Natural killer cell (primary cell): Measurements from ENCODE around the gene MIA2. TPM values are rescaled to one million over a fixed set of nuclear protein-coding genes. Genes with fewer than 3 reads are reported as not detected.

ENCODE experiments used
- ATAC-seq, 3 donors: fragments of 150-1000 bp in 2 of 3; fragments of 200-7000 bp in 1 of 3; cut with Tn5 transposase; 1 replicate in 1 of 3; 2 replicates in 2 of 3; pipeline ENCODE4 v1.10.0; 2021; ENCODE audit warnings: mild to moderate bottlenecking in 2 of 3, moderate library complexity in 2 of 3
- DNase-seq, 2 donors: peaks; one replicate each; pipeline versions ENCODE4 v3.0.0 to v3.0.0-alpha.2; 2013 to 2021; ENCODE audit warnings: mixed read lengths in 1 of 2
- H3K27ac ChIP-seq: one replicate; pipeline ENCODE4 v1.5.1; 2013; ENCODE audit warnings: mild to moderate bottlenecking, low read length
- H3K27me3 ChIP-seq: one replicate; pipeline ENCODE4 v1.6.1; 2013; ENCODE audit warnings: low read length; ENCODE audit not compliant: control insufficient read depth, insufficient read depth
- H3K36me3 ChIP-seq: one replicate; pipeline ENCODE4 v1.6.1; 2013; ENCODE audit warnings: low read length; ENCODE audit not compliant: control insufficient read depth, insufficient read depth
- H3K4me1 ChIP-seq: one replicate; pipeline ENCODE4 v1.6.1; 2013; ENCODE audit warnings: low read length; ENCODE audit not compliant: control insufficient read depth, insufficient read depth
- H3K4me3 ChIP-seq: one replicate; pipeline ENCODE4 v1.5.1; 2013; ENCODE audit warnings: low read length
- H3K9me3 ChIP-seq: one replicate; pipeline ENCODE4 v1.6.1; 2013; ENCODE audit warnings: low read length; ENCODE audit not compliant: control insufficient read depth, insufficient read depth
- H3K27ac Mint-ChIP-seq, 2 donors: one replicate each; pipeline ENCODE4 v1.8.0; 2022; ENCODE audit warnings: mild to moderate bottlenecking in 2 of 2, mixed read lengths in 2 of 2, moderate library complexity in 1 of 2
- H3K27me3 Mint-ChIP-seq, 2 donors: one replicate each; pipeline ENCODE4 v1.8.0; 2022; ENCODE audit warnings: low read depth in 2 of 2, mixed read lengths in 2 of 2
- H3K36me3 Mint-ChIP-seq: one replicate; pipeline ENCODE4 v1.8.0; 2022; ENCODE audit warnings: mixed read lengths
- H3K4me1 Mint-ChIP-seq, 2 donors: one replicate each; pipeline ENCODE4 v1.8.0; 2022; ENCODE audit warnings: mixed read lengths in 2 of 2
- H3K4me3 Mint-ChIP-seq: one replicate; pipeline ENCODE4 v1.8.0; 2022; ENCODE audit warnings: mild to moderate bottlenecking, moderate library complexity, mixed read lengths
- H3K9me3 Mint-ChIP-seq, 2 donors: one replicate each; pipeline ENCODE4 v1.8.0; 2022; ENCODE audit warnings: mixed read lengths in 2 of 2
- WGBS: methylation state at CpG from one replicate; pipeline ENCODE4 v1.1.7; 2013; ENCODE audit warnings: missing lambda C conversion rate; ENCODE audit not compliant: insufficient coverage; 5-methylcytosine and 5-hydroxymethylcytosine counted together
- intact Hi-C: fragments of 100-400 bp; cut with micrococcal nuclease; formaldehyde crosslinking; loops from one replicate; pipeline ENCODE4 v1.14.2; 2022
- total RNA-seq, 4 donors: library from RNA; stranded (reverse); fragments of 120-200 nt in 1 of 4; gene quantifications; one replicate each; pipeline versions ENCODE4 v1.2.3 to v1.2.4, GENCODE V29; 2013 to 2022
- TF ChIP-seq, protein P1 (sequence below): fragments of 200-600 bp; IDR thresholded peaks from one replicate; pipeline ENCODE4 v1.8.0; 2022; ENCODE audit warnings: antibody characterized with exemption

MIA2 gene
- total RNA-seq, 3 donors from 2014 or later (not counting 1 experiment from before 2014, with no cell fraction given): 44.7 to 45.7 (median 45.4) TPM

- intact Hi-C loops: no loop called here
- no peaks in the 10 kb centered on the region for H3K27me3 ChIP-seq
- Mint-ChIP-seq H3K4me1 (peaks cover 0 to 18% of the 10 kb centered on the region in 2 donors), H3K9me3 (no peaks in the 10 kb centered on the region), H3K27ac (peak overlapping the region; percentile 16 to 56), H3K4me3 (no peak overlapping the region), H3K36me3 (peaks cover 15% of the 10 kb centered on the region), H3K27me3 (no peaks in the 10 kb centered on the region)
- no peaks in the 10 kb centered on the region for H3K9me3 ChIP-seq
- peaks cover 48% of the 10 kb centered on the region for H3K36me3 ChIP-seq
- ATAC-seq: no peak
- H3K27ac ChIP-seq: no peak overlapping the region
- no peak overlapping the region for H3K4me3 ChIP-seq
- TF ChIP-seq, protein P1, sequence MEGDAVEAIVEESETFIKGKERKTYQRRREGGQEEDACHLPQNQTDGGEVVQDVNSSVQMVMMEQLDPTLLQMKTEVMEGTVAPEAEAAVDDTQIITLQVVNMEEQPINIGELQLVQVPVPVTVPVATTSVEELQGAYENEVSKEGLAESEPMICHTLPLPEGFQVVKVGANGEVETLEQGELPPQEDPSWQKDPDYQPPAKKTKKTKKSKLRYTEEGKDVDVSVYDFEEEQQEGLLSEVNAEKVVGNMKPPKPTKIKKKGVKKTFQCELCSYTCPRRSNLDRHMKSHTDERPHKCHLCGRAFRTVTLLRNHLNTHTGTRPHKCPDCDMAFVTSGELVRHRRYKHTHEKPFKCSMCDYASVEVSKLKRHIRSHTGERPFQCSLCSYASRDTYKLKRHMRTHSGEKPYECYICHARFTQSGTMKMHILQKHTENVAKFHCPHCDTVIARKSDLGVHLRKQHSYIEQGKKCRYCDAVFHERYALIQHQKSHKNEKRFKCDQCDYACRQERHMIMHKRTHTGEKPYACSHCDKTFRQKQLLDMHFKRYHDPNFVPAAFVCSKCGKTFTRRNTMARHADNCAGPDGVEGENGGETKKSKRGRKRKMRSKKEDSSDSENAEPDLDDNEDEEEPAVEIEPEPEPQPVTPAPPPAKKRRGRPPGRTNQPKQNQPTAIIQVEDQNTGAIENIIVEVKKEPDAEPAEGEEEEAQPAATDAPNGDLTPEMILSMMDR: no peak
- WGBS: 95% methylated on average over 4 of the region's 4 CpGs
- H3K4me1 ChIP-seq: no peaks in the 10 kb centered on the region
- no peak for DNase-seq
Measured at GRCh38 chr14:39302124-39302810, 68.6 kb downstream of the MIA2 start.

GRCh38 chr14:39303115-39303514, 69.4 kb downstream of the MIA2 start:
- peaks cover 8% of the 10 kb centered on the region for H3K36me3 Mint-ChIP-seq

GRCh38 chr14:39307815-39308214, 74.1 kb downstream of the MIA2 start:
- peaks cover 10 to 14% of the 10 kb centered on the region in 2 donors for H3K4me1 Mint-ChIP-seq
- intact Hi-C loops: no loop called here

More at GRCh38 chr14:39303115-39303514, 69.4 kb downstream of the MIA2 start:
- 100% methylated on average over 1 of the region's 1 CpG for WGBS
- H3K4me1 ChIP-seq: no peaks in the 10 kb centered on the region
- no peak for DNase-seq
- Mint-ChIP-seq H3K4me1 (peaks cover 0 to 18% of the 10 kb centered on the region in 2 donors), H3K9me3 (no peaks in the 10 kb centered on the region), H3K27ac (peak overlapping the region in 1 of 2 donors; percentile 56), H3K4me3 (no peak overlapping the region), H3K27me3 (no peaks in the 10 kb centered on the region)
- no peaks in the 10 kb centered on the region for H3K9me3 ChIP-seq
- no peaks in the 10 kb centered on the region for H3K27me3 ChIP-seq
- intact Hi-C loops: no loop called here
- peaks cover 42% of the 10 kb centered on the region for H3K36me3 ChIP-seq
- H3K27ac ChIP-seq: no peak overlapping the region
- ATAC-seq: no peak
- TF ChIP-seq, protein P1: no peak
- no peak overlapping the region for H3K4me3 ChIP-seq

More at GRCh38 chr14:39307815-39308214, 74.1 kb downstream of the MIA2 start:
- no peaks in the 10 kb centered on the region for H3K27me3 Mint-ChIP-seq
- Histone ChIP-seq H3K27ac (no peak overlapping the region), H3K4me3 (no peak overlapping the region), H3K9me3 (no peaks in the 10 kb centered on the region), H3K27me3 (no peaks in the 10 kb centered on the region), H3K4me1 (no peaks in the 10 kb centered on the region), H3K36me3 (peaks cover 26% of the 10 kb centered on the region)
- H3K4me3 Mint-ChIP-seq: no peak overlapping the region
- 100% methylated on average over 1 of the region's 3 CpGs for WGBS
- H3K9me3 Mint-ChIP-seq: no peaks in the 10 kb centered on the region
- ATAC-seq (no peak), DNase-seq (no peak)
- no peaks in the 10 kb centered on the region for H3K36me3 Mint-ChIP-seq
- H3K27ac Mint-ChIP-seq: no peak overlapping the region
- TF ChIP-seq, protein P1: no peak
